ENCODE data around the gene LAP3.
A peak's percentile ranks its signal among the peaks of the same experiment; 100 is the strongest.
"Not testable (repeated sequence)": the region's sequence is repeated elsewhere in the genome, so short reads cannot be mapped to it uniquely, and the experiment has no call there.

LAP3 gene

DNA sequence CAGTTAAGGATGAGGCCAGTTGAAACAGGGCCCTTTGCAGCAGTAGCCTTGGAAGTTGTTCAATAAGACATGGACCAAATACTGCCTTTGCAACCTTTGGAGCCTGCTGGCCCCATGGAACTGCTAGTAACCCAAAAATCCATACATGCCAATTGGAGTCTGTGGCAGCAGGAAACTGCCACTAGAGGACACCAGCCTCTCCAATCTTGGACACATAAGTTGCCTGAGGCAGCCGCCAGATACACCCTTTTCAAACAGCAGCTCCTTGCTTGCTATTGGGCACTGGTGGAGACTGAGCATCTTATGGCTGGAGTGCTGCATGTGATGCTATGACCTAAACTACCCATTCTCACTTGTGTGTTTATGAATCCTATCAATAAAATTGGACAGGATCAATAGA, 14.8 kb upstream of the LAP3 start:
- no peak for DNase-seq (ENCODE audit: low read depth in 3 of 3)

DNA sequence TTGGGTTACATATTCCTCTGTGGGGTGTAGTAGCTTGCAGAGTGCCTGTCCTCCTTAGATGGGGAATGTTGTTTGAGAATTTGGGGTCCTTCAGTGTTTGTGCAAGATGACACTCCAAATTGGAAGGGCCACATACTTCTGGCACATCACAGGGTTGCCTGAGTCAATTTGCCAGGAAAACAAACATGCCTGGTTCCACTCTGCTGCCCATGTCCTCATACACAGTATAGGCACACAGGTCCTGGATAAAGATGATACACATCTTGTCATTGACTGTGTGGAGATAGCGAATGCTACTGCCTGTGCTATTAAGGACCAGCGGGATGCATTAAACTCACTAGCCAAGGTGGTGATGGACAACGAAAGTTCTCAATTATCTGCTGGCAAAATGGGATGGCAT, 11.2 kb upstream of the LAP3 start:
- no peak for DNase-seq (ENCODE audit: low read depth in 3 of 3)

DNA sequence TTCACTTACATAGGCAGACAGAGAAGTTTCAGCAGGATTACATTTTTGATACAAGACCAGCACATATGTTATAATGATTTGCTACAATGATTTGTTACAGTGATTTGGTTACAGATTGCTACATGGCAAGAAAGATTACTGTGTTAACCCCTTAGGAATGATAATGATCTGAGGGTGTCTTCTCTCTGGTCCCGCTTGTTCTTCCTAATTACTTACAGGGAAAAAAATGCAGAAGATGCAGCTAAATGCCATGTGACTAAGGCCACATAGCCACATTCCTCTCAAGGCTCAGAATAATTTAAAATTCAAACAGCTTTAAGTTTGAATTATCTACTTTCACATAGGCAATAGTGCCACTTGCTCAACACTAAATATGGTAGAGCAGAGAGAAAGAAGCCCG, 9.7 kb upstream of the LAP3 start:
- no peak for DNase-seq (ENCODE audit: low read depth in 3 of 3)

DNA sequence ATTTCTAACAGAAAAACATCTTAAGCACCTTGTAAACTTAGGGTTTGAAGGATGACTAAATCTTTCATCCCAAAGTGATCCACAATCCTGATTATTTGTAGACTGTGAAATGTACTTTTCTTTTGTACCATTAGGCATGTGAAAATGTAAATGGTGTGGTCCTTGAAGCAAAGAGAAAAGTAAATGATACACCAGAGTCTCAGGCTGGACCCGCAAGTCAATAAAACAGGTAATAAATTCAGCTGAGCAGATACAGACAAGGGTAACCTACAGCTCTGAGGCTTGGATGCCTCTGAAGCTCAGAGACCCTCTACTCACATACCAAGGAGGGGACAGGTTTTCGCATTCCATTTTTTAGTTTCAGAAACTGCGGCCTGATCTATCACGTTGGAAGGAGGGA, 2.8 kb upstream of the LAP3 start:
- DNase-seq (ENCODE audit: low read depth in 3 of 3), result no peak

DNA sequence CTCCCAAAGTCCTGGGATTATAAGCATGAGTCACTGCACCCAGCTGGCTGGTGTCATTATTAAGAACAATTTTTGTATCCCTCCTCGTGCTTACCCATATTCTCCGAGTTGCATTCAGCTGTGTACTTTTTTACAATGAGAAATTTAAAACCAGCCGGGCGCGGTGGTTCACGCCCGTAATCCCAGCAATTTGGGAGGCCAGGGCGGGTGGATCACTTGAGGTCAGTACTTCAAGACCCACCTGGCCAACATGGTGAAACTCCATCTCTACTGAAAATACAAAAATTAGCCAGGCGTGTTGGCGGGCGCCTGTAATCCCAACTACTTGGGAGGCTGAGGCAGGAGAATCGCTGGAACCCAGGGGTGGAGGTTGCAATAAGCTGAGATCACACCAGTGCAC, 1.8 kb upstream of the LAP3 start:
- not testable (repeated sequence) for DNase-seq (ENCODE audit: low read depth in 3 of 3)

DNA sequence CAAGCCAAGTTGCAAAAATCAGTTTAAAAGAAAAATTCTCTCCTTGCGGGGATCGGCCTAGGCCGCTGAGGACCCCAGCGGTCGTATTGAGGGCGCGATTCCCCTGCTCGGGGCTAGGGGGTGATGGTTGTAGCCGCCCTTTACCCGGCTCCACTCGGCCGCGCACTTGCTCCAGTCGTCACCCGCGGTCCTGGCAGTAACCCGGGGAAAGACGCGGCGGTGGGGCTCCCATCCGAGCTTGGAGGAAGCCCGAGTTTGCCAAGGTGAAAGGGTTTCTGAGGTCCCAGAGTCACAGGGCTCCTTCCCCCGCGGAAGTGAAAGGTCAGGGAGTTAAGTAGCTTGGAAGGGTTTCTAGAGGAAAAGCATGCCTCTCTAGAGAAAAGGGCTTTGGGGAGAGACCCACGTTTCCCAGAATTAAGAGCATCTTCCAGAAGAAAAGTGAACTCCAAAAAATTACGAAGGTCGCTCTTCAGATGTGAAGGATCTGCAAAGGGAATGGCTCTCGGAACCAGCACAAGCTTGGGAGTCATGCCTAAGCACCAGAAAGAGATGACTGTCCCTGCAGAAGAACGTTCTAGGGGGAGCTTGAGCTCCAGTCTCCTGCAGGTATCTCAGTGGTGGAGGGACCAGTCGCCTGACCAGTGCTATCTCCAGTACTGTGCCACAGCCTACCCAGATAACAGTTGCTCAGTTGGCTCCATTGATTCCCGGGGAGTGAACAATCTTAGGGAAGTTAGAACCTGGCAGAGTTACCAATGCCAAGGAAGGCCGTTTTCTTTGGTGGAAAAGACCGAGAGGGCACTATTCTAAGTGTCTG, 875 bp downstream of the LAP3 start:
- peak in 2 of 3 experiments; percentile 11 to 27 for DNase-seq (ENCODE audit: low read depth in 3 of 3)

DNA sequence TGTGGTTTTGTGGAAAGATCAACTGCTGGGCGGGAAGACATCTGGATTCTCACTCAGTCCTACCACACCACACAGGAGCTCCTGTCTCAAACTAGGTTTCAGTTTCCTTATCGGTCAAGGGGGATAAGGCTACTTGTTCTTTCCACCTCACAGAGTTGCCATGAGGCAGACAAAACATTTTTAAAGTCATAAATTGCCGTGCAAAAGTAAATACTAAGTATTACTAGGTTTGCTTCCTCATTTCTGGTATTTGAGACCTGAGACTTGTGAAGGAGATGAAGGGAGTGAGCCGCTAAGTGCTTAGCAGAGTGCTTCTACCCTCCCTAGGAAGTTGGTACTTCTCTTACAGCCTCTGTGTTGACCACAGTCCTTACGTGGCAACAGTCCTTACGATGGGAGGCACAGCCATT, 1.5 kb downstream of the LAP3 start:
- DNase-seq (ENCODE audit: low read depth in 3 of 3), result no peak

DNA sequence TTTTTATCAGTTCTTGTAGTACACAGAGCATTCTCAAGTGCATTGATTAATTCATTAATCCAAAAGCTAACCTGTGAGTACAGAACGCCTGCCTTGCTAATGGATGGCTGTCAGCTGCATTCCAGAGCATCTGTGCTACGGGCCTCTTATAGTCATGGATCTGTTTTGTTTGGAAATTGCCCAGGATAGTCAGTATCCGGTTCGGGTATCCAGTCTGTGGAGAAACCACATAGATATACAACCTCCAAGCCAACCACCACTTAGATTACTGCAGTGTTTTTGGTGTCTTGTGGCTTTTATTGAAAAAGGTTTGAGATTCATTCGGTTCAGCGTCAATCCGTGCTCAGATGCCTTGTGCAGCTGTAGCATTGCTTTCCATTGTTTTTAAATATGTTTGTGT, 4.0 kb downstream of the LAP3 start:
- no peak for DNase-seq (ENCODE audit: low read depth in 3 of 3)

DNA sequence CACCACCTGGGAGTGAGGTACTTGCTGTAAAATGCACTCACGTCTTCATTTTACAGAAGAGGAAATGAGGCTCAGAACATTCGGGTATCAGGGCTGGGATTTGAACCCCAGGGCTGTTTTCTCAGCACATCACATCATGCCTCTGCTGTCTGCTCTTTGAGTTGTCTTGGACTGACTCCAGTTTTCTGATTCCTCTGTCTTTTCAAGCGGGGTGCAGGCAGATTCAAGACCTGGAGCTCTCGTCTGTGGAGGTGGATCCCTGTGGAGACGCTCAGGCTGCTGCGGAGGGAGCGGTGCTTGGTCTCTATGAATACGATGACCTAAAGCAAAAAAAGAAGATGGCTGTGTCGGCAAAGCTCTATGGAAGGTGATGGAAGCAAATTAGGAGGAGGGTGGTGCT, 6.3 kb downstream of the LAP3 start:
- DNase-seq (ENCODE audit: low read depth in 3 of 3), result no peak

DNA sequence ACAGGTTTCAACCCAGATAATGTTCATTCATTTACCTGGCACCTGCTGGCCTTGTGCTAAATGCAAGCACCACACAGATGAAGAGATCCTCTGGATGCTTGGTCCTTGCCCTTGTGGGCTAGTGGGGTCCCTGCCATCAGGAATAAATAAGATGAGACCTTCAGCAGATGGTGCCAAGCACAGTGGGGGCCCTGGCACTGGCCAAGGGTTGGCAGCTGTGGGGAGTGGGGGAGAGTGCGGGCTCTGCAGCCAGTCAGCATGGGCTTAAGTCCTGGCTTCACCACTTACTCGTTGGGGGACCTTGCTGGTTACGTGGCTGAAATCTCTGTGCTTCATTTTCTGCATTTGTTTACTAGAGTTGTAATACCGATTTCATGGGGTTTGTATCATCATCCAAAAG, 6.9 kb downstream of the LAP3 start:
- no peak for DNase-seq (ENCODE audit: low read depth in 3 of 3)

DNA sequence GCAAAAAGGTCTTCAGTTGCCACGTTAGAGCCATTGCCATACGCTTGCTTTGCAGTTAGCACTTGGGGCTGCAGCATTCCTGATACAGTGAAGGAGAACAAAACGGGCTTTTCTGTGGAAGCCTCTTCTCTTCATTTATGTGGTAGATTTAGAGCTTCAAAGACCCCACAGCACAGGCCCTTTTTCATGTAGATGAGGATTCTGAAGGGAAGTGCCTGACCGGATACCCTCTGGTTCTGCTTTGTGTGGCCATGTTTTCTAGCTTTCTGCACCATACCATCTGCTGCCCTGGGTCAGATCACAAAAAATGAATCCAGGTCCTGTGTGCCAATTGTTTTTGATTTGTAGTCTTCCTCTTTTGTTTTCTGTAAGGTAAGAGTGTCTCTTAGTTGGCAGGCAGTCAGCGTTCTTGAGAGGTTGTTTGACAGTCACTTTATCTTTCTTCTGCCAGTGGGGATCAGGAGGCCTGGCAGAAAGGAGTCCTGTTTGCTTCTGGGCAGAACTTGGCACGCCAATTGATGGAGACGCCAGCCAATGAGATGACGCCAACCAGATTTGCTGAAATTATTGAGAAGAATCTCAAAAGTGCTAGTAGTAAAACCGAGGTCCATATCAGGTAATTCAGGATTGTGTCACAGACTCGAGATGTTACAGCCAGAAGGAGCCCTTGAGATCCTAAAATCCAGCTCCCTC, 7.7 kb downstream of the LAP3 start:
- no peak for DNase-seq (ENCODE audit: low read depth in 3 of 3)

DNA sequence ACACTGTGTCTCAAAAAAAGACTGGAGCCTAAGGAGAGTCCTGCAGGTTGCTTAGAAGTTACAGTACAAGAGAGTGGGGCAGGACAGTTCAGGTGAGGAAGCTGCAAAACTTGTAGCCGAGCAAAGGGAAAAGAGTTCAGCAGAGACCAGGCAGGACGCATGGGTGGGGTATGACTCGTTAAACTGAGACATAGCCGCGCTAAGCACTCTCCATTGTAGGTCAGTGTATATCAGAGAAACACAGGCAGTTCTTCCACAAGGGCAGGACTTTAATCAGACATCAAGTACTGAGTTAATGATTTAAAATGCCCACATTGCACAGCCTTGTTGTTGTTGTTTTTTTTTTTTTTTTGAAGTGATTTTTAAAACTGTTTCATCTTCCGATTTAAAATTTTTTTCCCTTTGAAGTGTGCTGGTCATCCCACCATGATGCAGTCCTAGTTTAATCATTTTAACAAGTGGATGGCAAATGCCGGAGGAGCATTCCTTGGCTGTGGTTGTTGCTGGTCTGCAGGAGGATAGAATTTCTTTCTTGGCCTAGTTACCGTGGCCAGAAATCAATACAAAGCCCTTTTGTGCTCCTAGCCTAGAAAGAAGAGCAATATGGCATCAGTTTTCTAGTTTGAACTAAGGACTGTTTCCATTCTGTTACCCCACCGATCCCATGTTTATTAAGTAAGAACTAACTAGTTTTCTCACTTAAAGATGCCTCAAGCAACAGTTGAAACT, 10.3 kb downstream of the LAP3 start:
- DNase-seq (ENCODE audit: low read depth in 3 of 3), result no peak

DNA sequence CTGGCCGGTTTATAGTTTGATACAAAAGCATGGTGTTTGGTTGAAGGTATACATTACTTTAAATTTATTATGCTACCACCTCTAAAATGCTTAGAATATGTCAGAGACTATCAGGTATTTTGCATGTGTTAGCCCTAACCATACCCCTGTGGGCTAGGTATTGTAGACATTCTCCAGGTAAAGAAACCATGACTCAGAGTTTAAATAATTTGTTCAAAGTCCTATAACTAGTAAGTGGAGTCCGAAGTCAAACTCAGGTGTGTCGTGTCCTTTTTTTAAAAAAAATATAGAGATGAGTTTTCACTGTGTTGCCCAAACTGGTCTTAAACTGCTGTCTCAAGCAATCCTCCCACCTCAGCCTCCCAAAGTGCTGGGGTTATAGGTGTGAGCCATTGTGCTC, 12.4 kb downstream of the LAP3 start:
- no peak for DNase-seq (ENCODE audit: low read depth in 3 of 3)

DNA sequence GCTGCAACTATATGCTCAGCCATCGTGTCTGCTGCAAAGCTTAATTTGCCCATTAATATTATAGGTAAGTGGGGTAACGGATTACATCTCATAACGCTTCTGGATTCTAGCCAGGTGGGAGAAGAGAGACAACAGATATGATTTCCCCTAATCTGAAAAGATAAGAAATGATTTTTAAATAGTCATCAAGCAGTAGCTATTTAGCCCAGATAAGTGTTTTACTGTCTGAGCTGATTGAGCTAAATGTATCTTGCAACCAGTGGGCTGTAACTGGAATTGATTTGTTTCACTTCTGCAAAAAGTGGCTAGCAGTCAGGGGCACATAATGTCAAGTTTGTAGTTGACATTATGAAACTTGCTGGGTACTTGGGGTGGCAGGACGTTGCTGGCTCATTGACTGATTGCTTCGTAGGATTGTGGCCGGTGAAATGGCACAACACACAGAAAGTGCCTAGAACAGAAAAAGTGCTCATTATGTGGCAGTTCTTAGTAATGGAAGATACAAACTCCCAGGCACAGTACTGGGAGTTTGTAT, 18.5 kb downstream of the LAP3 start:
- DNase-seq (ENCODE audit: low read depth in 3 of 3), result no peak

DNA sequence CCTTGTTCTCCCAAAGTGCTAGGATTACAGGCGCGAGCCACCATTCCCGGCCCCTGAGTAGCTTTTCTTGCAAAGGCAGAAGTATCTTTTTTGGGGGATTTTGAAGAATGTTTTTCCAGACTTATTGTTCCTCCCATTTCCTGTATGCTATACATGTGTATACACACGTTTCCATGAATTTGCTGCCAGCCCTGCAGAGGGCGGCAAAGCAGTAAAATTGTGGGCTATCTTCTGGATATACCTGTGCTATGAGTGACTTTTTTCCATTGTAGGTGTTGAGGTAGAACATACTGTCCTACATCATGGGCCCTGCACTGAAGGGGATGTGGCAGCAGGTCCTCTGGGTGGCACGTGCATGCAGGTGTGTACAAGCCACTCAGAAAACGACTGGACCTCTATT, 20.5 kb downstream of the LAP3 start:
- DNase-seq (ENCODE audit: low read depth in 3 of 3), result no peak

DNA sequence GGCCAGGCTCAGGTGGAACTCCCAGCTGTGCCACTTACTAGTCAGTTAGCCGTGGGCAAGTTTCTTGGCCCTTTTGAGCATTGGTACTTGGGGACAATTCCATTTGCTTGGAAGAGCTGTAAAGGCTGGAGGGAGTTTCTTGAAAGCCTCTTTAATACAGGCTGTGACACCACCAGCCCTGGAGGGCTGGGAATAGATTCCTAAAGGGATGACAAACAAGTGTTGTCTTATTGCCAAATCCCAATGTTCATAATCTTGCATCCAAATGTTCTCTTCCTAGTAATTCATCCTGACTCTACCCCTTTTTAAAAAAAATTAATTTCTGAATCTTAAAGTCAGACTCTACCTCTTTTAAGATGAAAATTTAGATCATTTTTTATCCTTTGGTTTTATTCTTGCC, 22.8 kb downstream of the LAP3 start:
- DNase-seq (ENCODE audit: low read depth in 3 of 3), result no peak

DNA sequence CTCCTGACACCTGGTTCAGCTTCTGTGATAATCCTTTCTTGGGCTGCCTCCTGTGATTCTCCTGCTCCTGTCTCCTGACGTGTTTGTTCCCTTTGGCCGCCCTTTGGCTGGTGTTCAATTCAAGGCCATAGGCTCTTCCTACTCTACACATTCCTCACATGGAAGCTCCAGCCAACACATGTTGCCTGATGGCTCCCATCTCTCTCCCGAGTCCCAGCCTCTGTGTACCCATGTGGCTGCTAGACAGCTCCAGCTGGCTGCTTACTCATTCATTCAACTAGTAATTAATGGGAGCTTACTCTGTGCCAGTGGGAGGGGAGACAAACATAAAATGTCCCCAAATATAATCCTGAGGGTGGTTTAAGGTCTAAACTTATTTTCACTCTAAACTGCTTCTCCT, 28.2 kb downstream of the LAP3 start:
- DNase-seq (ENCODE audit: low read depth in 3 of 3), result no peak

DNA sequence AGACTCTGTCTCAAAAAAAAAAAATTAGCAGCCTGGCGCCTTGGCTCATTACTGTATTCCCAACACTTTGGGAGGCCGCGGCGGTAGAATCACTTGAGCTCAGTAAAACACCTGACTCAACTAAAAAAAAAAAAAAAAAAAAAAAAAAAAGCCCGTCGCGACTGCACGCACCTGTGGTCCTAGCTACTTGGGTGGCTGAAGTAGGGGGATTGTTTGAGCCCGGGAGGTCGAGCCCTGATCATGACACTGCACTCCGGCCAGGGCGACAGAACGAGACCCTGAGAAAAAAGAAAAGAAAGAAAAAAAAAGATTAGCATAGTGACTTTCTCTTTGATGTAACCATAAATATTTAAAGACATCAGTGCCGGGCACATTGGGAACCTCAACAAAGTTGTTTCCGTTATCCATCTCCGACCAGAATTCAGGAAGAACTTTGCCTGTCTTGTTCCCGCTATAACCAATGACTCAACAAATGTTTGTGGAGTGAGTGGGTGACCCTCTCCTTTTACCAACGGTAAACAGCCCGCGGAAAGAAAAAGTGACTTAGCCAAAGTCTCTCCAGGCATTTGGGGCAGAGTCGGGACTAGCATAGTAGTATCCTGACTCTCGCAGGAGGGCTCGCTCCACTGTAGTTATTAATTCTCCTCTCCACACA, 36.9 kb downstream of the LAP3 start:
- peak in 1 of 3 experiments; percentile 3 for DNase-seq (ENCODE audit: low read depth in 3 of 3)

DNA sequence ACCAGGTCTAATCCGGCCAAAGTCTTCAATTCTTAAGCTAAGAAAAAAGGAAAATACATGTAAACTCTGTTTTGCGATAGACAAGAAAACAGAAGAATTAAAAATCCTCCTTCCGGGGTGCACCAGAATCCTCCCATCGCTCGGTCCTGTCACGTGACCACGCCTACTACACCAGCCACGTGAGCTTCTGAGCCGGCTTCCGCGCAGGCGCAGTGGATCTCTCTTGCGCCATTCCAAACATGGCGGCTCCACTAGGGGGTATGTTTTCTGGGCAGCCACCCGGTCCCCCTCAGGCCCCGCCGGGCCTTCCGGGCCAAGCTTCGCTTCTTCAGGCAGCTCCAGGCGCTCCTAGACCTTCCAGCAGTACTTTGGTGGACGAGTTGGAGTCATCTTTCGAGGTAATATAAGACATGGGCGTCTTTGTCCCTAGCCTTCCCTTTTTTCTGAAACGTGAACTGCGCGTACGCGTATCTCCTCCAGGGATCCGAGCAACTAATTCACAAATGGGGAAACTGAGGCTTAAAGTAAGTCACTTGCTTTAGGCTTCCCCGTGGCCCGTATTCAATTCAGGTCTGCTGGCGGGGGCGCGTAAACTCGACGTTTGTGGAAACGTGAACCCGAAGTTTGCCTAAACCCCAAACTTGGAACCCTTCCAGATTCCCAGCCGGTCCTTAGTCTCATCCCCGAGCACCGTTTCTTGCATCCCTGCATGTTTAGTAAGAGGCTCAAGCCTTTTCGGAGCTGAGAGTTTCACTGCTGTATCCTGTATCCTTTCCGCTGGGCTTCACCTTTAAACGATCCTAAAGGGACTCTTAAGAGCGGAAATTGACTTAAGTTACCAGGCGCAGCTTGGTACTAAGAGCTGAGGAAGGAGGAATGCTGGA, 37.7 kb downstream of the LAP3 start, which contains the start of gene MED28:
TSS of gene MED28 (plus strand) at position 226 of the 884 bp plus-strand sequence. CDS start at position 240, 14 bp downstream.
- peak; percentile 91 to 97 (median 93) for DNase-seq (ENCODE audit: low read depth in 3 of 3)

DNA sequence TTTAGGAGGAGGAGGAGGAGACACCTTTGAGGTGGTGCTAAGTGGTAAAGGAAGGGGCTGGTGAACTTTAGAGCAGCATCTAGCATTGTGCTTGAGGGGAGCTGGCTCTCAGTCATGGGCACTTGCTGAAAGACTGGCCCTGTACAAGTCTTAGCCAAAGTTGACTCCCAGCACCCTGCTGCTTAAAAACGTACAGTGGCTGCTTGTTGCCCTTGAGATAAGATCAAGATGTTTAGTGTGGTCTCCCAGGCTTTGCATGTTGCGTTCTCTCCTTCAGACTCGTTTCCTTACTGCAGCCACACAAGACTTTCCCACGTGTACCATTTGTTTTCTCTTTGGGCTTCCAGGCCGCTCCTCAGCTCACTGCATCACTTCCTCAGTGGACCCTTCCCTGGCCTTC, 39.3 kb downstream of the LAP3 start:
- no peak for DNase-seq (ENCODE audit: low read depth in 3 of 3)

DNA sequence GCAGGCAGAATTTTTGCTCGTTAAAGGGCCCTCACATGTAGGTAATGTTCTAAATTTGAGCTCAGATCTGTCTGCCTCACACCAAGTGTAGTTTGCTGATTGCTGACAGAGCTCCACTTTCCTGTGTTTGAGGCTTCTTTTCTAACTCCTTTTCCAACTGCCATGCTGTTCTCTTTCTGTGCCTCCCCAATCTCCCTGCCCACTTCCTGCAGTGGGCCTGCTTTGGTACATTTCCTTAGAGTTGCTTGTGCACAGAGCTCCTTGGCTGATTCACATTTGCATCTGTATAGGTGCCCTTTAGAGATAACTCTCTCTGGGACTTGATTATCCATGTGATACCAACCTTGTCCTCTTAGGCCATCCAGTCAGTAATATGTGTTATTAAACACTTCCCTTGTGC, 41.9 kb downstream of the LAP3 start:
- DNase-seq (ENCODE audit: low read depth in 3 of 3), result no peak
